HuH-7.5 (cell line): ENCODE results near the gene SGMS1.

Source experiments
- DNase-seq: peaks from one replicate; pipeline ENCODE4 v3.0.0; 2011; ENCODE audit warnings: low spot score

The SGMS1 gene

DNA sequence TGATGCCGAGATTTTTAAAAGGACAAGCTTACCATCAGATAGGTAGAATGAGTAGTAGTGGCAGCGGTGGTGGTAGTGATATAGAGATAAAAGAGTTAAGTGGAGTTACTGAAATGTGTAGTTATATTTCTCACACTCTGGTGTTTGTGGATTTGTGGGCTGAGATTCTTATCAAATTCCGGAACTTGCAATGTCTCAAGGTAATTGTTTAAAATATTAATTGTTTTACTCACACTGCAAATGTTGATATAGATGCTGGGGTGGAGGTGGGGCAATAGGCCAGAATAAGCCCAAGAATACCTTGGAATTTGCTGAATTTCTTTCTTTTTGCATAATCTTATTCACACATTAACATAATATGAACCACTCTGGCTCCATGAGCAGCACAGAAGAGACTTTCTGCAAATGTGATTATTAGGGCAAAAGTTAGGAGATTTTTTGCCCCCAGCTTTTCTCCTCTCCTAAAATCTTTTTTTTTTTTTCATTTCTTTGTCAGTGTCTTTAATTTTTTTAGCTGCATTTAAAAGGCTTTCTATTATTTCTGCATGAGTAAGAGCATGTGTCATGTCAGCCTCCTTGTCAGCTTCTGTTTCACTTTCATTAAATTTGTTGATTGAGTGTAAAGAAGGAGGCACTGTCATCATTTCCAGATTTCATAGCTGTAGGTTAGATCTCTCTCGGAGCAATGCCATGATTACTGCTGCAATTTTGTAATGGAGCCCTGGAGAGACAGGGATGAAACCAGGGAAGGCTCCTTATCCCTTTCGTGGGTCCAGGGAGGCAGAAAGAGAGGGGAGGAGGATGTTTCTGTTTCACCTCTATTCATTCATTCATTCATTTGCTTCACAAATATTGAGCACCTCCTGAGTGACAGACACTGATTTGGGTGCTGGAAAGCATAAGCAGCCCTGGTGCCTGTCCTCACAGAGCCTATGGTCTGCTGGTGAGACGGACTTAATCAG lies 13.1 kb upstream of the SGMS1 start:
- DNase-seq: no peak

DNA sequence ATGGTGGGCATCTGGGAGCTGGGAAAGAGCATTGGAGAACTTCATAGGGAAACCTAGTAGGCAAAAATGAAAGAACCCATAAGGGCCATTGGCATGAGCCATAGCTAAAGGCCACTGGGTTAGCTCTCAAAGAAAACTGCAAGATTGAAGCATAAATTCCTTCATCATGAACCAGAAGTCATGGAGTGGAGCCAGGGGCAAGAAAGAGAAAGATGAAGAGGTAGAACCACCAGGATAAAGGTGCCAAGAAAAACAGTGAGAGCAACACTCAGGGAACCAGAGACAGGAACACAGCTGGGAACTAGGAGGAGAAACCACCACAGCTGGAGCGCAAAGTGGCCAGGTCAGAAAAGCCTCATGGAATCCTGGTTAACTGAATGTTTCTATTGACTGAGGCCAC lies 11.5 kb upstream of the SGMS1 start:
- DNase-seq: no peak

DNA sequence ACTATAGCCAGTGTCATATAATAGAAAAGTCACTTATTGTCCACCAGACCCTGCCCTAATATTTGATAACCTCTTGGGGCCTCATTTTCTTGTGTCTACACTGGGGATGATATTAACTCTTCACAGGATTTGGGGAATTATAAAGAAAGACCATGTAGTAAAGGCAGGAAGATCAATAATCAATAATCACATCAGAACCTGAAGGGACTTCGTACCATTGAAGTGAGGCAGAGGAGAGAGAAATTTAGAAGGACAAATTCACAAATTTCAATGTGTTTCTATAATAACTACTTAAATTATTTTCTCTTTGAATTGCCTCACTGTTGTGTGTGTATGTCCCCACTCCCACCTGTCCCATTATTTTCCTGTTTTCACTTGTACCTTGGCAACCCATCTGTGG lies 10.7 kb upstream of the SGMS1 start:
- no peak for DNase-seq

DNA sequence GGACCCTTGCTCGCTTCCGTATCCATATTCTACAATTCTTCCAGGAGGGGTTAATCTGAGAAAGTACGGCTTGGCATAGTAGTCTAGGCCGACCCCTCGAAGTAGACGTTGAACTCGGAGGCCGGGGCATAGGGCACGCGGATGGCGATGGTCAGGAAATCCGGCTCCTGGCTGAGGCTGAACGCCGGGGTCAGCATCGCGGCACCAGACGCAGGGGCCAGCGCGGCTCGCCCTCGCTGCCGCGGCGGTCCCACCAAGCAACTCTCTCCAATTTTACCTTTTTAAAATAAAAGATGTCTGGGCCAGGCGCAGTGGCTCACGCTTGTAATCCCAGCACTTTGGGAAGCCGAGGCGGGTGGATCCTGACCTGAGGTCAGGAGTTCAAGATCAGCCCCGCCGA lies 7.3 kb upstream of the SGMS1 start:
- DNase-seq: no peak

DNA sequence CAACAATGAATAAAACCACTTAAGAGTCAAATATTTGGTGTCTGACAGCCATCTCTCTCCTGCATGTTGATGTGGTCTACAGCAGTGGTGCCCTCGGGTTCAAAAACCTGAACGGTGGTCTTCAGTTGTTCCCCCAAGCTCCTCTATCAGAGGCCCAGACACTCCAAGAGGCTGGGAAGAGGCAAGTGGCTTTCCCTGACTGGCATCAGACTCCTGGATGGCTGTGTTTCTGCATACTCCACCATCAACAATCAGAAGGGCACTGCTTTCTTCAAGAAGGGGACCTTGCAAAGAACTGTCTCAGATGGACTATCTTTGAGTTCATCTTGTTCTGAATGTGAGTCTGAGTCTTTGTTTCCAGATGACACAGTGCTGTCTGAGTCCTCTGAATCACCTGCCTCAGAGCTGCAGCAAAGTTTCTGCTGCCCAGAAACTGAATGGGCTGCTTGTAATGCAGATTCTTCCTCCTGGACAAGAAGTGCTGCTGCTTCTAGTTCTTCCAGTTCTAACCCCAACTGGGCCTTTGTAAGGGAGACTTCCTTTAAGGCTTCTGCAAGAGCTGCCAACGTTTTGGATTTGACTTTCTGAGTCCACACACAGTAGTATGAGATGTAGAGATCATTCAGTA lies 5.9 kb upstream of the SGMS1 start:
- DNase-seq: no peak

DNA sequence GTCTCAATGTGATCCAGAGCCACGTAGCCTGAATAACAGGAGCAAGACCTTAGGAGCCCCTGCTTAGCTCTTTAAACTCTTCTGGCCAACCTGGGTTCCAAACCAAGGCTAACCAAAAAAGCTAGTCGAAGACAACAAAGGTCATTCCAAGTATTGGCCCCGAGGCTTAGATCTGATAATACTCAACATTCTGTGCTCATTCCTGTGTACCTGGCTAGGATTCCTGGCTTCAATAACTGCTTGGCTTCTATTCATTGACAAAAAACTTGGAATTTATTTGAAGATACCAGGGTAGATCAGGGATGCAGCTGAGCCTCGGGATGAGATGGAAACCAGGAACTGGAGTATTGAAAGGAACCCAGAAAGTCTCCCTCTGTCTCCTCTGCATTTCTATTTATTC lies 4.1 kb upstream of the SGMS1 start:
- DNase-seq: no peak

DNA sequence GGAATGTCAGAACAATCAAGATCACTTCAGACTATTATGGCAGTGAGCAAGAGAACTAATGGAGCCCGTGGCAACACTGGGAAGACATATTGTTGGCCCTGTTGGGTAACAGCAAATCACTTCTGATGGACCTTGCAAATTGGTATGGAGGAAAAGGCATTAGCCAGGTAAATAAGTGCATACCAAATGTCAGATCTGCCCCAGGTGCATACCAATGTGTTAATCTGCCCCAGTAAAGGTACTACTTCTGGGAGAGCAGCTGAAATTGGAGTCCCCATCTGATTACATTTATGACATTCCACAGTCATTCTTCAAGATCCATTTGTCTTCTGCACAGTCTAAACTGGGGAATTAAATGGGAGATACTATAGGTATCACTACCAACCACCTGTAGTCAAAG lies 3.7 kb upstream of the SGMS1 start:
- DNase-seq: no peak

DNA sequence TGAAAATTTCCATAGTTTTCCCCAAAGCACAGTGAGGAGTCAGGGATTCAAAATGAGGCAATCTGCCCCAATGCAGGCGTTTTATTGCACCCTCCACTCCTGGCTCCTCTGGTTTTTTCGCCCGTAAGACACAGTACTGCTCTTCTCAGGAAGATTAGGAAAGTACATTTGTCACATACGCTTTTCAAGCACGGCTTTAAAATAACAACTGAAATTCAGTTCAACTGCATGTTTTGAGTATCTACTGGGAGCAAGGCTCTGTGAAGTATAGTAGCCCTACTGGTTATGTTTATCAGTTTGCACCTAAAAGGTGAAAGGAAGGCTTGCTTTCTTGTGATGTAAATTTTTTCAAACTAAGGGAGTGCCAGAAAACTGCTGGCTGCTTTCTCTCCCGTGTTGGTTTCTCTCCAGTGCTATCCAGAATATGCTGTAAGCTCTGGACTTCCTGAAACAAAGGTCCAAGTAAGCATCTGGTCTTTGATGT lies 1.9 kb upstream of the SGMS1 start:
- no peak for DNase-seq

DNA sequence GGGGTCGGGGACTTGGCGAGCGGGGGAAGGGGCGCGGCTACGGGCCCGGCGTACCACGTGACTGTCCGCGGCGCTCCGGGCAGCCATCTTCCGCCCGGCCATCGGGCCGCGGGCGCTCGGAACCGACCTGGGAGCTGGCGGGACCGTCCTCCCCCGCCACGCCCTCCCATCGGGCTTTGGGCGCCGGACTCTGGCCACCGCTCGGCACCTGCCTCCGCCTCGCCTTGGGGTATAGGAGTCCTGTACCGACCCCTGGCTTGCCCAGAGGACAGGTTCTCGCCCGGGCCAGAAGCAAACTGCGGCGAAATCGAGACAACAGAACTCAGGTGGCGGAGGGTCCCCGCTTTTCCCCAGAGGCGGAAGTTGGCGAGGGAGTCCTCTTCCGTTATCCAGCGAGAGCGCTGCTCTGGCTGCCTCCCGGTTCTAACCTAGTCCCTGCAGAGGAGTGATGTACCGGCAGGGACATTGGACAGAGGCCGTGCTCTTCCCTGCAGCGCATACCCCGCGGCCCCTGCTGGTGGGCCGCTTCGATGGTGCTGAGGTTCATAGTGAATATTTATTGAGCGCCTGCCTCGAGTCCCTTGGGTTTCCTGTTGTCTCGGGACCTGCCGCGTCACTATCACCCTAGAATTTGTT lies 1.2 kb upstream of the SGMS1 start:
- DNase-seq: peak; percentile 57

DNA sequence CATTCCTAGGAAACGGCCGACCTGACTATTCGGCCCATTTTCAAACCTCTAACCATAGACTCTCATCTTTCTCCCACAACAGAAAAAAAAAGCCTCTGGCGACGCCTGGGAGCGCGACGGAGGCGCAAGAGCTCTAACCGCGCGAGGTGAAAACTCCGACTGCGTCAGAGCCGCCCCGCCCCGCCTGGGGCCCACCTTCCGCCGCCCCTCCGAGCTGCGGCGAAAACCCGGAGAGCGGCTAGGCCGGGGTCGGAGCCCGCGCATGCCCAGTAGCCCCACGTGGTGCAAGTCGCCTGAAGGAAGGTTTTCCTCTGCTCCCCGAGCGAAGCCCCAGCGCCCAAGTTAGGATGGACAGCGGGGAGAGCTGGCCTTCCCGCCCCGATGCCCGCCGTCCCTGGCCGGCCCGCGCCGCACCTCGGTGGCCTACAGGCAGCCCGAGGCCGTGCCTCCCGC lies 683 bp upstream of the SGMS1 start:
- peak; percentile 73 for DNase-seq

DNA sequence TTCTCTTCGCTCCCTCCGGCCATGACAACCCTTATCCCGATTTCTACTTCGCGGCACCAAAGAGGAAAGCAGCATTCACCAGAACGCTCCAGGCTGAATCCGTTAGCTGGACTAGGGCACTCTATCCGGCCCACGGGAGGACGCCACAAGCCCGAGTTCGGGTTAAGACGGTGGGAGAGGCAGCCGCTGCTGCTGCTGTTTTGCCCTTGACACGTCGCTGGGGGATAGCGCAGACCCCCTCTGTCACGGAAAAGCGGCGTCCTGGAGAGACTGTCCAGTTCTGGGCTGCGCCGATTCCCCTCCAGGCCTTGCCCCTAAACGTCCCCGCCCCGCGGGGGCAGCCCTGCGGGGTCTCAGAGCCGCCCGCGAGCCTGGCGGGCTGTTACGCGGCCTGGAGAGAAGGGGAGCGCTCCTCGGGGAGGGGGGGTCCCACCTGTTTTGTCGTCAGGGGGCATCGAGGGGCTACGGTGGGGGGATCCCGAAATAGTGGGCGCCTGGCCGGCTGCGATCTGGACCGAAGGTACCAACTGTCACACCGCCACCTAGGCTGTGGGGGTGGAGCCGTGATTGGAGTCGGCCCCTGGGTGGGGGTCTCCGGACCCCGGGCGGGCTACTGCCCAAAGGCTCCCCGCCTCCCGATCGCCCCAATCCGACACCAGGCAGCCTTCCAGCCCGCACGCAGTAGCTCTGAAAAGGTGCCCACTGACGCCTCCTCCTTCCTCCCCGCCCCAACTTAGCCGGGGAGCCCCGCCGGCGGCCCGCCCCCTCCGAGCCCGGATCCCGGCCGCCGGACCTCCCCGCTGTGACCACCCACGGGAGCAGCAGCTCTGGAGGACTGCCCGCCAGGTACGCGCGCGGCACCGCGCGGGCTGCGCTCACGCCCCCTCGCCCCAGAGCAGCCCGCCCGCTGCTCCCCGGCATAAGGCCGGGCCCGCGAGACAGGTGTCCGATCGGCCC lies 772 bp downstream of the SGMS1 start:
- DNase-seq: peak; percentile 34

DNA sequence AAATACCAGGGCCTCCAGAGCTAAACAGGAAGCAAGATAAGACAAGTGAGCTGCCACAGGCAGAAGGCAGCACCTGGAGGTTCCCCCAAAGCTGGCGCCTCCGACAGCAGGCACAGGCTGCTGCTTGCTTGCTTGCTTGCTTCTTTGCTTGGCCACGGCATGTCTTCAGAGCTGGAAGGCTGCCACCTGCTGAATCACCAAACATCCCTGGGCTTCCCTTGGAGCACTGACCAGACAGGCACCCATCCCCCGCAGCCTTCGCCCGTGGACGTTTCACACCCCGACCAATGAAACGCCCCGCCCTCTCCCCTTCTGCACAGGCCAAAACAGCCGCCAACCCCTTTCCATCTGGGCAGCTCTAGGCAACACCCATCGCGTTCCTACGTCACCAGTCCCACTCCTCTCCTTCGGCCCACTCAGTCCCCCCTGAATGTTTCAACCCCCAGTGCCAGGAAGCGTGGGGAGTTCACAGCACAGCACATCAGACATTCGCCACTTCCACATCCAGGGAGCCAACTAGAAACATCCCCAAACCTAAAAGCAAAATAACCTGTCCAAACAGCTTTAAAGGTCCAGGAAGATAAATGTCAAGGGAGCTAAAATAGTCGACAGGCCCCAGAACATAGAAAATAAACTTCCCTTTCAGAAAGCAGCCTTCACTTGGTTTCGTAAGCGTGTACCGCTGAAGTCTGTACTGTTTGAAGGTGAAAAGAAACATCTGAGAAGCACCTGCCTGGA lies 1.6 kb downstream of the SGMS1 start:
- DNase-seq: peak; percentile 62

DNA sequence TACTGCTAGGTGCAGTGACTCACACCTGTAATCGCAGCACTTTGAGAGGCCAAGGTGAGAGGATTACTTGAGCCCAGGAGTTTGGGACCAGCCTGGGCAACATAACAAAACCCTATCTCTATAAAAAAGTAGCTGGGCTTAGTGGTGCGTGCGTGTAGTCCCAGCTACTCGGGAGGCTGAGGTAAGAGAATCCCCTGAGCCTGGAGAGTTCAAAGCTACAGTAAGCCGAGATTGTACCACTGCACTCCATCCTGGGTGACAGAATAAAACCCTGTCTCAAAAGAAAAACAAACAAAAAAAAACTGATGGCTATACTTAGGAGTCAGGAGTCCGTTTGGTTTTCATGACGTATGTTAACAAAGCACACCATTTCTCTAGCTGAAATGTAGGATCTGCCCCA lies 2.9 kb downstream of the SGMS1 start:
- DNase-seq: no peak

DNA sequence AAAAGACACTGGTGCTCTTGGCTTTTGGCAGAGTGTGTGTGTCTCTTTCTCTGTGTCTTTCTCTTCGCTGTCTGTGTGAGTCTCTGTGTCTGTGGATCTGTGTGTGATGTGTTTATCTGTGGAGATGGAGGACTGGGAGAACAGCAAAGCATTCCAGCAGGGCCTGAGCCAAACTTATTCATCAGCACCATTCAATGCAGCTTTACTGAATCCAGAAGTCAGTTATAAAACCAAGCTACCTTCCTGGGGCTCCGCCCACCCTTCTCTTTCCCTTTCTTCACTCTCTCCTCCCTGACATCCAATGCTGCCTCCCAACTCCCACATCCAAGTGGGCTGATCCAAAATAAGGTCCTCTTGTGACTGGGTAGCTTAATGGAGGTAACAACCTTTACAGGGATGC lies 3.9 kb downstream of the SGMS1 start:
- no peak for DNase-seq

DNA sequence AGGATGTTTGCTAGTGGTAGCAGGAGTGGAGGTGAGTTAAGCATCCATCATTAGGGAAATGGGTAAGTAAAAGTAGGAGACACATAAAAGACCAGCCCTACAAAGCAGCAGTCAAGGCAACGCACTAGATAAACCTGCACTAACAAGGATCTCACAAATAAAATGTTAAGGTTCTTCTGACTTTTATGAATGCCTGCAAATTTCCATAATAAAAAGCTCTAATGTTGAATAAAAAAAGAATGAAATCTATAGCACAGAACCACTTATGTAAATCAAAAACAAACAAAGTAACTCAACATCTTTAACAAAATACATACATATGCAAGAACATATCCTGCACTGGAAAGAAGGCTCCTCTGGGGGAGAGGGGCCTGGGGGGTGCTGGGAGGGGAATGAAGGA lies 4.6 kb downstream of the SGMS1 start:
- no peak for DNase-seq

DNA sequence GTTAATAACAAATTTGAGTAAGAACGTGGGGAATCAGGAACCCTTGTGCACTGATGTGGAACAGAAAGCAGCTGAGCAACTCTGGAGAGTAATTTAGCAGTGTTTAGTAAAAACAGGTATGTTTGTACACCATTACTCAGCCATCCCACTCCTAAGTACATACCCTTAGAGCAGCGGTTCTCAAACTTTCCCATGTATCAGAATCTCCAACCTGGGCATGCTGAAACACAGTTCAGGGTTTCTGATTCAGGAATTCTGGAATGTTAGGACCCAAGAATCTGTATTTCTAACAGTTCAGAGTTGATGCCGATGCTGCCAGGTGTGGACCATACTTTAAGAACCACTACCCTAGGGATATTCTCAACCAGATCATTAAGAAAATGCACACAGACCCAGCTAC lies 5.1 kb downstream of the SGMS1 start:
- DNase-seq: no peak

DNA sequence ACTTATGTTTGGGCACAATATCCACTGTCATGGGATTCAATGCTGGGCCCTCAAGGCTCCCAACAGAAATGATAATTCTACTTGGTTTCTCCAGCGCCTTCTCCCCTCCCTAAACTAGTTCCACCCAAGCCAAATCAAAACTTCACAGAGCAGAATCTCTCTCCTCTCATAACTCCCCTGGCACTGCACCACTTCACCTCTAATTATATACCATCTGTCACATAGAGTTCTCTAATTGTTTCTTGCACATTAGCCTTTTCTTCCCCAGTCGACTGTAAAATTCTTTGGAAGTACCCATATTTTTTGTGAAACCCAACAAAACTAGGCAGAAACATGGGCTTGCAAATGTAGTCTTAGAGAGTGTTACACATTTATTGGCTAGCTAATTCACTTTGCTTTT lies 8.1 kb downstream of the SGMS1 start:
- DNase-seq: no peak

DNA sequence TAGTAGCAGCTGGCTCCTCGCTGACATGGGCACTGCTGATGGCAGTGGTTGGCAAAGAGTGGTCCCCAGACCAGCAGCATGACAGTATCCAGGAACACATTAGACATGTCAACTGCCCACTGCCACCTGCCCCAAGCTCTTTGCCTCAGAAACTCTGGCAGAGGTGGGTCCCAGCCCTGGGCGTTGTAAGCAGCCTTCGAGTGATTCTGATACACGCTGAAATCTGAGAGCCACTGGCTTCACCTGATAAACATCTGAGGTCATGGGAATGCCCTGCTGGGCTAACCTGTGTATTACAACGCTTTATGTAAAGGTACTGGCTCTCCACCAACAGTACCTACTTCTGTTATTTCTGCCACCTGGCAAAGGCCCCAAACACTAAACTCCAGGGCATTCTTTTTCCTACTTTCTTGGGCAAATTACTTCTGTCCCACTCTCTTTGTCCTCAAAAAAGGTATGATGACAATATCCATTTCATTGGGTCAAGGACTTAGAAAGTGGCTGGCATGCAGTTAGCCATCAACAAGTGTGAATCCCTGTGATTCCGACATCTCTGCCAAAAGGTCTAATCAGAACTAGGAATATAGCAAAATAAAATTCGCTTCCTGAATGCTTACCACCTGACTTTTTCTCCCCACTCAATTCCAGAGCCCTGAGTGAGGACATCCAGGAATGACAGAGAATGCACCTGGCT lies 9.2 kb downstream of the SGMS1 start:
- peak; percentile 25 for DNase-seq

DNA sequence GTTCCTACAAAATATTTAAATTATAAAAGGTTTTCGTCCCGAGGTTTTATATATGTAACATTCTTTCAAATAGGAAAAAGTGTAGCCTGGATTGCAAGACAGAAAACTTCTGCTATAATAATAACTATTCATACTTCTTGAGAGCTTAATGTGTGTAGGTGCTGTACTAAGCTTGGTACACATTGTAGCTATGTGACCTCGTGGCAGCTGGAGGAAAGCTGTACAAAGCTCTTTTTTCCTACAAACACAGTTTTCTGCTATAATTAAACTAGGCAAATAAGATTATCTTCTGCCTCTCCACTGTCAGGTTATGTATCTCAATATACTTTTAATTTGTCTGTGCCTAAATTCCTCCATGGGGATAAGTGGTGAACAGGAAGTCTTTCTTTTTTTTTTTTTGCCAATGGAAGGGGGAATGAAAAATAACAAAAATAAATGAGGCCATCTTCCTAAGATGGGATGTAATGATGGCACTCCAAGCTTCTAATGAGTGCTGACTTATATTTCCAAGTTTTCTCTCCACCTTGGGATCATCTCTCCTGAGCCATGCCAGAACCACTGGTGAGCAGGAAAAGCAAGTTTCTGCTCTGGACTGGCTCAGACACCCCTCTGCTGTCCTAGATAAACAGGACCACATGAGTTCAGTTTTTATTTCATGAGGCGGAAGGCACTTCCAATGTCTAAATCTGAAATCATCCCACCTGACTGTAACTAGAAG lies 9.9 kb downstream of the SGMS1 start:
- DNase-seq: no peak

DNA sequence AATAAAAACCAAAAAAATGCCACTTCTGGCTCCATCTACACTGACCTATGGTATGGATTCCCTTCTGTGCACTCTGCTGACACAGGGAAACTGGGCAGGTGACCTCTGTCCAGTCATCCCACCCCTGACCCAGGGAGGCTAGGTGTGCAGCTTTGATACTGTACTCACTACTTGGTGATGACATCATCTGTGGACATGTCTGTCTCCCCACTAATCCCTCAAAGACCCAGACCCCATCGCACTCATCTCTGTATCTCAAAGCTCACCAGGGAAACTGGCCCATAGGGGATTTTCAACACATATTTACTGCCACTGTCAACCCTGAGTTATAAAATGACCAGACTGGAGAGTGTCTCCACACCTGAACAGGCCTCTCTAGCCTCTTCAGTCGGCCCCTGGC lies 10.6 kb downstream of the SGMS1 start:
- DNase-seq: no peak
